Endothelial cell of umbilical vein (primary cell): Measurements from ENCODE around the gene SPINK9.

ENCODE experiments used
- CTCF ChIP-seq, 2 donors: IDR thresholded peaks; 1 replicate in 1 of 2; 2 replicates in 1 of 2; pipeline ENCODE4 v1.5.1; 2011; ENCODE audit warnings: low read length in 2 of 2, mild to moderate bottlenecking in 2 of 2, moderate library complexity in 2 of 2, control low read depth in 1 of 2, inconsistent platforms in 1 of 2, low read depth in 1 of 2; ENCODE audit not compliant: insufficient read depth in 1 of 2; ENCODE audit errors: extremely low read depth in 1 of 2
- EZH2 ChIP-seq: IDR thresholded peaks from 2 replicates; pipeline ENCODE4 v1.6.1; 2012; ENCODE audit warnings: borderline replicate concordance, low read depth, mild to moderate bottlenecking, moderate library complexity, low read length, inconsistent platforms; ENCODE audit not compliant: severe bottlenecking
- MYC ChIP-seq: IDR thresholded peaks from one replicate; pipeline ENCODE4 v1.6.1; 2011; ENCODE audit warnings: mild to moderate bottlenecking, low read depth, low read length
- POLR2A ChIP-seq: IDR thresholded peaks from 2 replicates; pipeline ENCODE4 v1.6.1; 2012; ENCODE audit warnings: low read depth, mild to moderate bottlenecking, control low read depth, low read length
- POLR2AphosphoS5 ChIP-seq: IDR thresholded peaks from 2 replicates; pipeline ENCODE4 v1.6.1; 2012; ENCODE audit warnings: low read depth, mild to moderate bottlenecking, control low read depth, low read length, moderate library complexity; ENCODE audit not compliant: insufficient read depth

GRCh38 chr5:148347706-148348105, 12.3 kb downstream of the SPINK9 start:
- TF ChIP-seq POLR2AphosphoS5, result no peak
- TF ChIP-seq POLR2A, result no peak
- no peak for TF ChIP-seq CTCF (IDR thresholded peaks at IDR 0.05; ENCODE audit: extremely low read depth in 1 of 2, insufficient read depth in 1 of 2, low read depth in 1 of 2, low read length in 2 of 2)
- TF ChIP-seq MYC, result no peak
- TF ChIP-seq EZH2, result no peak
